ENCODE measurements around the gene SAMD4B. TPM values are rescaled to one million over a fixed set of nuclear protein-coding genes. Genes with fewer than 3 reads are reported as not detected.

Gene SAMD4B
- total and polyA plus RNA-seq, 10 of the 15 experiments (the other 5 are each of a cell fraction or from before 2014, with no cell fraction given): 2.4 to 43.3 (median 23.9) TPM

DNA sequence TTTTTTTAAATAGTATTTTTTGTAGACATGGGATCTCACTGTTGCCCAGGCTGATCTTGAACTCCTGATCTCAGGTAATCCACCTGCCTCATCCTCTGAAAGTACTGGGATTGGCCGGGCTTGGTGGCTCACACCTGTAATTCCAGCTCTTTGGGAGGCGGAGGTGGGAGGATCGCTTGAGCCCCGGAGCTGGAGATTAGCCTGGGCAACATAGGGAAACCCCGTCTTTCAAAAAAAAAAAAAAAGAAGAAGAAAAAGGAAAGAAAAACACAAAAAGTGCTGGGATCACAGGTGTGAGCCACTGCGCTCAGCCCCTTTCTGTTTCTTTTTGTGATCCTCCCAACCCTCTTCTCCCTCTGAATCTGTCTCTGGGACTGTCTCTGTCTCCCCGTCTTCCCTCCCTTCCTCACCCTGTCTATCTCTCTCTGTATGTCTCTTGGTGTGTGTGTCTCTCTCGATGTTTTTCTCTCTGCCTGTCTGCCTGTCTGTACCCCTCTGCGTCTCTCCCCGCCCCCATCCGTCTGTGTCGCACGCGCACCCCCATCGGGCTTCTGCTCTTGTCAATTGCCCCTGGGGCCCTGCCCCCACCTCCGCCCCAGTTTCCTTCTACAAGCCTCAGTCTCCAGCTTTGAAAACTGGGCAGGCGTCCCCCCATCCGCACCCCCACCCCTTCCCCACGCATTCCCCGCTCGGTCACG is 63.9 kb downstream of the SAMD4B start (continued):
- 0 out of 2 replicates have a peak, but pooled peaks have one; percentile 42 for TF ChIP-seq RELB (IDR thresholded peaks at IDR 0.05; ENCODE audit: low read depth)
- 0 out of 2 replicates have a peak, but pooled peaks have one; percentile 15 for TF ChIP-seq TCF3 (IDR thresholded peaks at IDR 0.05; ENCODE audit: borderline replicate concordance, insufficient read depth, low read depth, low read length)
- TF ChIP-seq CEBPB (IDR thresholded peaks at IDR 0.05; ENCODE audit: borderline replicate concordance in 1 of 2, low read depth in 2 of 2, low read length in 2 of 2): no peak
- TF ChIP-seq, protein P1, sequence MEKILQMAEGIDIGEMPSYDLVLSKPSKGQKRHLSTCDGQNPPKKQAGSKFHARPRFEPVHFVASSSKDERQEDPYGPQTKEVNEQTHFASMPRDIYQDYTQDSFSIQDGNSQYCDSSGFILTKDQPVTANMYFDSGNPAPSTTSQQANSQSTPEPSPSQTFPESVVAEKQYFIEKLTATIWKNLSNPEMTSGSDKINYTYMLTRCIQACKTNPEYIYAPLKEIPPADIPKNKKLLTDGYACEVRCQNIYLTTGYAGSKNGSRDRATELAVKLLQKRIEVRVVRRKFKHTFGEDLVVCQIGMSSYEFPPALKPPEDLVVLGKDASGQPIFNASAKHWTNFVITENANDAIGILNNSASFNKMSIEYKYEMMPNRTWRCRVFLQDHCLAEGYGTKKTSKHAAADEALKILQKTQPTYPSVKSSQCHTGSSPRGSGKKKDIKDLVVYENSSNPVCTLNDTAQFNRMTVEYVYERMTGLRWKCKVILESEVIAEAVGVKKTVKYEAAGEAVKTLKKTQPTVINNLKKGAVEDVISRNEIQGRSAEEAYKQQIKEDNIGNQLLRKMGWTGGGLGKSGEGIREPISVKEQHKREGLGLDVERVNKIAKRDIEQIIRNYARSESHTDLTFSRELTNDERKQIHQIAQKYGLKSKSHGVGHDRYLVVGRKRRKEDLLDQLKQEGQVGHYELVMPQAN (conservative IDR thresholded peaks at IDR 0.05): 0 out of 2 replicates have a peak, but pooled peaks have one; percentile 10
- peak; percentile 48 for TF ChIP-seq SKIL (IDR thresholded peaks at IDR 0.05; ENCODE audit: low read depth, poor library complexity, severe bottlenecking)
- no peak for TF ChIP-seq CHD1 (IDR thresholded peaks at IDR 0.05; ENCODE audit: low read depth, low read length)
- peak; percentile 78; the same call in 1 of the 2 replicates for TF ChIP-seq WRNIP1 (IDR thresholded peaks at IDR 0.05; ENCODE audit: borderline replicate concordance, low read depth, low read length)
- peak; percentile 98 for TF ChIP-seq HDGF (IDR thresholded peaks at IDR 0.05)
- TF ChIP-seq MTA2 (IDR thresholded peaks at IDR 0.05; ENCODE audit: low read depth): peak; percentile 48; the same call in 1 of the 2 replicates
- TF ChIP-seq, protein P2, sequence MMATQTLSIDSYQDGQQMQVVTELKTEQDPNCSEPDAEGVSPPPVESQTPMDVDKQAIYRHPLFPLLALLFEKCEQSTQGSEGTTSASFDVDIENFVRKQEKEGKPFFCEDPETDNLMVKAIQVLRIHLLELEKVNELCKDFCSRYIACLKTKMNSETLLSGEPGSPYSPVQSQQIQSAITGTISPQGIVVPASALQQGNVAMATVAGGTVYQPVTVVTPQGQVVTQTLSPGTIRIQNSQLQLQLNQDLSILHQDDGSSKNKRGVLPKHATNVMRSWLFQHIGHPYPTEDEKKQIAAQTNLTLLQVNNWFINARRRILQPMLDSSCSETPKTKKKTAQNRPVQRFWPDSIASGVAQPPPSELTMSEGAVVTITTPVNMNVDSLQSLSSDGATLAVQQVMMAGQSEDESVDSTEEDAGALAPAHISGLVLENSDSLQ (IDR thresholded peaks at IDR 0.05): peak; percentile 61
- no peak for TF ChIP-seq NFXL1 (IDR thresholded peaks at IDR 0.05; ENCODE audit: borderline replicate concordance)
- no peak for TF ChIP-seq SMAD5 (IDR thresholded peaks at IDR 0.05; ENCODE audit: low read depth)
- TF ChIP-seq MLLT1 (IDR thresholded peaks at IDR 0.05): peak; percentile 50
- TF ChIP-seq BACH1 (IDR thresholded peaks at IDR 0.05; ENCODE audit: borderline replicate concordance): peak; percentile 63; the same call in 1 of the 2 replicates
- peak; percentile 71 for TF ChIP-seq NBN (IDR thresholded peaks at IDR 0.05)
- TF ChIP-seq CHD2 (IDR thresholded peaks at IDR 0.05; ENCODE audit: borderline replicate concordance, low read depth, low read length): peak; percentile 81
